GM18502 (cell line): ENCODE measurements around the gene SLC12A8.

Experiments used
- ATAC-seq: cut with Tn5 transposase; IDR thresholded peaks from one replicate; pipeline ENCODE4 v1.9.1; 2021; ENCODE audit warnings: mild to moderate bottlenecking; ENCODE audit not compliant: unreplicated experiment, poor library complexity

Gene SLC12A8

GRCh38 chr3:125160606-125161371 is 51.8 kb downstream of the SLC12A8 start:
- ATAC-seq, result no peak

- no peak for ATAC-seq
These were observed 55.4 kb downstream of the SLC12A8 start for GRCh38 chr3:125157183-125157582.

DNA sequence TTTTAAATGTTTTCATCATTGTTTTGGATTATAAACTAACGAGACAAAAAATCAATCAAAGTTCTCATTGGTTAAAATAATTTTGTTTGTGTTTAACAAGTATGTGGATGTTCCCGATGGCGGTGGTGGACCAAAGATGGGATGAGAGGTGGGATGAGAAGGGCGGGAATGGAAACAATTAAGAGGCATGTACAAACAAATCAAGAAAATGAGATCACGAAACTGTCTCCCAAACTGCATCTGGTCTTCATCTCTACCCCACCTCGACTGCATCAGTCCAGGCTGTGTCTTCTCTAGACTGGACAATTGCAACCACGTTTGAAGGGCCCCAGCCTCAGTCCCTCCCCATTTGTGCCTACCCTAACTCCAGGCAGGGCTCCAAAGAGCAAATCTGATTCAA is 56.1 kb downstream of the SLC12A8 start:
- no peak for ATAC-seq

DNA sequence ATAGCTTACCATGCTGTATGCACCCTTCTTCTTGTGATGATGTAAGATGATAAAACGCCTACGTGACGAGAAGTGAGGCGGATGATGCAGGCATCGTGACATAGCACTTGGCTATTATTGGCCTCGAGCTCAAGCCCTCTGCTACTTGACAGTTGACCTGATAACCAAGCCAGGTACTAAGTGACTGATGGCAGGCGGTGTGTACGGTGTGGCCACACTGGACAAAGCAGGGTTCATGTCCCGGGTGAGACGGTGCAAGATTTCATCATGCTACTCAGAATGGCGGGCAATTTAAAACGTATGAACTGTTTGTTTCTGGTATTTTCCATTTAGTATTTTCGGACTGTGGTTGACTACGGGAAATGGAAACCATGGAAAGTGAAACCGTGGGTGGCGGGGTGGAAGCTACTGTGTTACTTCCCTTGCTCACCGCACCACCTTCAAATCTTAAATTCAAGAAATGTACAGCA is 57.7 kb downstream of the SLC12A8 start:
- no peak for ATAC-seq

GRCh38 chr3:125154110-125154509 is 58.4 kb downstream of the SLC12A8 start:
- ATAC-seq, result no peak

- no peak for ATAC-seq
These were observed 59.6 kb downstream of the SLC12A8 start for GRCh38 chr3:125152951-125153350.

DNA sequence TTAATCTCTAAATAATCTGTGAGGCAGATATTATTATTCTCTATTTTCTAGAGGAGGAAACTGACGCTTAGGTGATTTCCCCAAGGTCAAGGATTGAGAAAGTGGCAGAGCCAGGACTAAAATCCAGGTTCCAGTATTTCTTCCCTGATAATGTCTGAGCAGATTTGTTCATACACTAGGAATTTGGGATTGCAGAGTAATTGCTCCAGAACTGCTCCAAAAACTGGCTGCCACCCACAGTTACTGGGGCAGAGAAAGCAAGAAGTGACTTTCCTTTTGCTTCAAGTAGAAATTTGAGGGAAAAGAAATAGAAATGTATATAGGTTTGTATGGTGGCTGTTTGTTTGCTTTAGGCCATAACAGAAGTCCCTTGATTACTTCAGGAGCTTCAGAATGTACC is 60.6 kb downstream of the SLC12A8 start:
- no peak for ATAC-seq

- ATAC-seq, result no peak
These were observed 61.1 kb downstream of the SLC12A8 start for GRCh38 chr3:125151442-125151817.

DNA sequence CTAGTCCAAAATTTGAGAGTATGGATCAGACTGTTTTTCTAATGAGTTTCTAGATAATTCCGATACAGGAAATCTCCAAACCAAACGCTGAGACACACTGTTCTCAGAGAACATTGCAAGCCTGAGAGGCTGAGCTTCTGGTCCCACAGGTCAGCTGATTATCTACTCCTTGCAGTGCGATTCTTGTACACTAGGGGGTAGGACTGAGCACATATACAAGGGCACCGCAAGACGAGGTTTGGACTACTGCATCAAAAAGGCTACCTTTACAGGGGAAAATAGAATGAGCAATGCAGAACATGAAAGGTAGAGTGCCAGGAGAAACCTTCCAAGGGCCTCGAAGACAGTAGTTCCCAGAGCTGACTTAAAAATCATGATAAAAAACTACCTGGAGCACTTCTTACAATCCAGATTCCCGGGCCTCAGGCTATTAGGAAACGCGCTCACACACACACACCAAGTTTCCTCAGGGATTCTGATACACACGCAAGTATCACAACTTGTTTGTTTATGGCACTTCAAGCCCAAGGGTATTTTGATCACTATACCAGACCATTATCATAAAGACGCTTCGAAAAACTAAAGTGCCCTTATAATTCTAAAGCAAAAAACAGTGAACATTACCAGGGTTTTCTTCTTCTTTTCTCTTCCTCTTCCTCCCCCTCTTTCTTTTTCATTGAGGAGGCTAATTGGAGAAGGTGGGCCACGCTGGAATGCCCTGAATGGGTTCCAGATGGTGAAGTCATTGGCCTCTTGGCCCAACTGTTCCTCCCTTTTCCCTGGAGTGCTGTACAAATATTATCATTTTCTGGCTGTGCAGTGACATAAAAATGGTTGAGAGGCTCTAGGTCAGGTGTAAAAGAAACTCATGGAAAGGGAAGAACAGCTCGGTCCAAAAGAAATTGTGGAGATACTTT is 61.8 kb downstream of the SLC12A8 start:
- ATAC-seq, result peak; percentile 35

GRCh38 chr3:125149462-125149861 is 63.1 kb downstream of the SLC12A8 start:
- no peak for ATAC-seq

DNA sequence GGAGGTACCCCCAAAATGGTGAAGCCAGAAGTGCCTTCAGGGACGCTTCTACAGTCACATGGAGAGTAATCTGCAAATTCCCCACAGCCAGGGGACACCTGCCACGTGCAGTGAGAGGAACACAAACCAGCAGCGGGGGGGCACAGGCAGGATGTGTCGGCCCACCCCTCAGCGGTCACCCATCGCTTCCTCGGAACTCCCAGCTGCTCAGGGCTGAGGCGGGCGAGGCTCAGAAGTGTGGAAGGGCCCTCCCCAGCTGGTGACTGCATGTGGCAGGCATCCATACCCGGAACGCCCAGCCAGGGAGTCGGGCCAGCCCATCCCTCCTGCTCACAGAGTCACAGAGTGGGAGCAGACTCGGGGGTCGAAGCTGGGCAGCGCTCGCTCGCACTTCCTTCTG is 63.7 kb downstream of the SLC12A8 start:
- no peak for ATAC-seq

DNA sequence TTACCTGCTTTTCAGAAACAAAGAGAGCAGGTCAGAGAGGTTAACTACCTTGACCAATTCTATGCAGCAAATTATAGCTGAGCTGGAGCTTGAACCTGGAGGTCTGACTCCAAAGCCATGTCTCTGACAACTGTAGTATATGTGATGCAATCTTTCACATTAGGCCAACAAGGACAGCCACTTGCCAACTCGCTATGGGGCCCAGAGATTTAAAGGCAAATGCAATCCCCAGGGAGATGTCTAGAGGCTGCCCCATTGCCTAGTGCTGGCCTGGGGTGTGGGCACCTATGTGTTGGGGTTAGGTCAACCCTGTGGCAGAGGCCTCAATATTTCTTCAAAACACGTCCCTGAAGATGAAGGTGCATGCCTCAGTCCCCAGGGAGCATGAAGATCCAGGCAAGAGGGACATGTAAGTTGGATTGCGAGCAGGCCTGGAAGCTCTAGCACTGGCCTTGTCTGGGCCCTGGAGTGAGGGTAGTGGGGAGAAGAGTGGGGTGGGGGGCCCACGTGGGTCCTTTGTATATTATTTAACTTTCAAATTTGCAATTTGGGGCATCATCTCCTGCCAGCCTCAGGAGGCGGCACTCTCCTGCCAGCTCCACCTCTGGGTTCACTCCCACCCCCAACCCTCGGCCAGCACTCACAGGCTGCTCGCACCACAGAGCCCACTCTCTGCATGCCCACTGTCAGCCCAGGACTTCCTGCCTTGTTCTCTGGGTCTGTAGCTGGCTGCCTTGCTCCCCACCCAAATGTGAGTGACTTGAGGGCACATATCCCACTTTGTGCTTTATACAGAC is 64.3 kb downstream of the SLC12A8 start:
- ATAC-seq, result no peak

- peak; percentile 3 for ATAC-seq
These were observed 65.1 kb downstream of the SLC12A8 start for GRCh38 chr3:125147491-125147820.

DNA sequence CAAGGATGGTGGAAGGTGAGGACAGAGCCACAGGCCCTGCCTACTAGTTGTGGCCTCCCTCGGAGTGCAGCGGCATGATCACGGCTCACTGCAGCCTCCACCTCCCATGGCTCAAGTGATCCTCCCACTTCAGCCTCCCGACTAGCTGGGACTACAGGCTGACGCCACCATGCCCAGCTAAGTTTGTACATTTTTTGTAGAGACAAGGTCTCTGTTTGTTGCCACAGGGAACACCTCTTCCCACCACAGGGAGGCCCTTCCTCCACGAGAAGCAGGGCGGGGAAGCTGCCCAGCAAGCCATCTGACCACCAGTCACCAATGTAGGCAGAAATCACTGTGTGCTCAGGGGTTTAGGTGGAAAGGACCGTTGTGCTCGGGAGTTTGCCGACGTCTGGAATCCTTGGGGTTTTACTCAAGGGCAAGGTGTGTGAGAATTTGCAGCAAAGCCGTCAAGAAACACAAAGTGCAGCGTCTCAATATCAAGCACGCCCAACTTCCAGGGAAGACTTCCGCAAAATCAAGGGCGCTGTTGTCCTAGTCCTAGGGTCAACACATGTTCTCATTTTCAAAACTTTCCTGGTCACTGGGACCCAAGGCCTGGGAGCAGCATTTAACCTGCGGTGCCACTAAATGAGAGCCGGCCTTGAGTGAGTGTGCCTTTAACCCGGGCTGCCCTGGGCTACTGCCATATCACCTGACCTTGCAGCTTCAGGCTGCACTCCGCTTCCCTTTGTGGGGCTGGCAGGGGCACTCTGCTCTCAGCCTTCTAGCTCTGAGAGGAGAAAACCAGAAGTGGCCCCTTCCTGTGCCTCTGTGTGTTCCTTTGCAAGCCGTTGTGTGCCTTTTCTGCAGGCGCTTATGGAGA is 65.7 kb downstream of the SLC12A8 start:
- ATAC-seq, result peak; percentile 55

GRCh38 chr3:125145751-125146475 is 66.6 kb downstream of the SLC12A8 start:
- no peak for ATAC-seq

- ATAC-seq, result no peak
These were observed 67.8 kb downstream of the SLC12A8 start for GRCh38 chr3:125144653-125145314.

- ATAC-seq, result no peak
These were observed 68.4 kb downstream of the SLC12A8 start for GRCh38 chr3:125143982-125144652.

DNA sequence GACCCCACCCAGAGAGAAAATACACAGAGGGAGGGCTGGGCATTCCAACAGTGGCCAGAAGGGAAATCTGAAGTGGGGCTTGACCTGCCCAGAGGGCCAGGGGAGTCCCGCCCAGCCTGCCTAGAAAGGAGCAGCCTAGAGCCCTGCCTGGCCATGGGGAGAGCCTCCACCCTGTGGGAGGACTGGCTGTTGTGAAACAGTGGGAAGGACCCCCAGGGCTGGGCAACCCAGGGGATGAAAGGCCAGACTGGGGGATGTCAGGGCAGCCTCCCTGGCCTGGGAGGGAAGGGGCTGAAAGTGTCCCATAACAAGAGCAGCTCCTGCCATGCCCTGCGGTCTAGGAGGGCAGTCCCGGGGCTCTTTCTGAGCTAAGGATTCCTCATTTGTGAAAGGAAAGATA is 69.0 kb downstream of the SLC12A8 start:
- no peak for ATAC-seq
